Measurements from ENCODE around the gene RPTOR.

RPTOR gene

GRCh38 chr17:80730739-80731138 is 186.1 kb downstream of the RPTOR start:
- no peaks in the 10 kb centered on the region for H3K27me3 ChIP-seq (ENCODE audit: insufficient read depth, poor library complexity, severe bottlenecking)
- no peak overlapping the region for H3K4me3 ChIP-seq (replicated peaks; ENCODE audit: insufficient read depth, low read length)
- H3K27ac ChIP-seq (replicated peaks) = no peak overlapping the region
- no peak for TF ChIP-seq REST (IDR thresholded peaks at IDR 0.05; ENCODE audit: insufficient replicate concordance, low read depth)
- no peak for TF ChIP-seq CTCF (IDR thresholded peaks at IDR 0.05; ENCODE audit: insufficient read depth, low read length)
- no peak for TF ChIP-seq GABPA (IDR thresholded peaks at IDR 0.05; ENCODE audit: low read depth)
- no peak for TF ChIP-seq SPI1 (IDR thresholded peaks at IDR 0.05; ENCODE audit: borderline replicate concordance, low read depth)
- TF ChIP-seq POLR2AphosphoS5 (IDR thresholded peaks at IDR 0.05; ENCODE audit: low read depth) = no peak
- no peak for DNase-seq (ENCODE audit: low read depth in 1 of 2, low spot score in 1 of 2)

GRCh38 chr17:80731323-80731722 is 186.7 kb downstream of the RPTOR start:
- H3K27me3 ChIP-seq (ENCODE audit: insufficient read depth, poor library complexity, severe bottlenecking) = no peaks in the 10 kb centered on the region
- H3K27ac ChIP-seq (replicated peaks) = no peak overlapping the region
- DNase-seq (ENCODE audit: low read depth in 1 of 2, low spot score in 1 of 2) = no peak
- H3K4me3 ChIP-seq (replicated peaks; ENCODE audit: insufficient read depth, low read length) = no peak overlapping the region
- no peak for TF ChIP-seq POLR2AphosphoS5 (IDR thresholded peaks at IDR 0.05; ENCODE audit: low read depth)
- TF ChIP-seq CTCF (IDR thresholded peaks at IDR 0.05; ENCODE audit: insufficient read depth, low read length) = no peak
- no peak for TF ChIP-seq GABPA (IDR thresholded peaks at IDR 0.05; ENCODE audit: low read depth)
- TF ChIP-seq SPI1 (IDR thresholded peaks at IDR 0.05; ENCODE audit: borderline replicate concordance, low read depth) = no peak
- TF ChIP-seq REST (IDR thresholded peaks at IDR 0.05; ENCODE audit: insufficient replicate concordance, low read depth) = no peak

GRCh38 chr17:80732268-80732667 is 187.6 kb downstream of the RPTOR start:
- no peak for DNase-seq (ENCODE audit: low read depth in 1 of 2, low spot score in 1 of 2)
- Histone ChIP-seq H3K4me3 (replicated peaks; ENCODE audit: insufficient read depth, low read length) (no peak overlapping the region), H3K27ac (replicated peaks) (no peak overlapping the region), H3K27me3 (ENCODE audit: insufficient read depth, poor library complexity, severe bottlenecking) (no peaks in the 10 kb centered on the region)
- no peak for TF ChIP-seq CTCF (IDR thresholded peaks at IDR 0.05; ENCODE audit: insufficient read depth, low read length)
- no peak for TF ChIP-seq POLR2AphosphoS5 (IDR thresholded peaks at IDR 0.05; ENCODE audit: low read depth)
- no peak for TF ChIP-seq SPI1 (IDR thresholded peaks at IDR 0.05; ENCODE audit: borderline replicate concordance, low read depth)
- TF ChIP-seq GABPA (IDR thresholded peaks at IDR 0.05; ENCODE audit: low read depth) = no peak
- TF ChIP-seq REST (IDR thresholded peaks at IDR 0.05; ENCODE audit: insufficient replicate concordance, low read depth) = no peak
